Spinal cord (tissue), 10 donors: ENCODE measurements around the gene MAP3K20. TPM values are rescaled to one million over a fixed set of nuclear protein-coding genes. Genes with fewer than 3 reads are reported as not detected.
"Not testable (repeated sequence)": the region's sequence is repeated elsewhere in the genome, so short reads cannot be mapped to it uniquely, and the experiment has no call there.

Experiments used
- DNase-seq, 6 donors: peaks; one replicate each; pipeline versions ENCODE4 v3.0.0 to v3.0.0-alpha.2; 2013 to 2015; ENCODE audit warnings: low spot score in 6 of 6, low read depth in 4 of 6
- H3K27ac ChIP-seq: one replicate; pipeline ENCODE4 v1.5.1; 2013; ENCODE audit warnings: low read depth, low read length, control low read depth
- H3K27me3 ChIP-seq: one replicate; pipeline ENCODE4 v1.6.1; 2013; ENCODE audit warnings: low read length; ENCODE audit not compliant: control insufficient read depth, insufficient read depth
- H3K36me3 ChIP-seq: one replicate; pipeline ENCODE4 v1.6.1; 2013; ENCODE audit warnings: low read length; ENCODE audit not compliant: control insufficient read depth, insufficient read depth
- H3K4me1 ChIP-seq: one replicate; pipeline ENCODE4 v1.6.1; 2013; ENCODE audit warnings: low read length; ENCODE audit not compliant: control insufficient read depth, insufficient read depth
- H3K4me3 ChIP-seq: one replicate; pipeline ENCODE4 v1.5.1; 2013; ENCODE audit warnings: low read depth, low read length, control low read depth
- H3K9me3 ChIP-seq: one replicate; pipeline ENCODE4 v1.6.1; 2013; ENCODE audit warnings: low read length; ENCODE audit not compliant: control insufficient read depth, insufficient read depth
- WGBS: methylation state at CpG from one replicate; pipeline ENCODE4 v1.1.5; 2013; ENCODE audit warnings: missing lambda C conversion rate; ENCODE audit not compliant: insufficient coverage; 5-methylcytosine and 5-hydroxymethylcytosine counted together
- polyA plus RNA-seq, 2 donors: library from polyadenylated mRNA; unstranded; fragments of 120-200 nt; gene quantifications; one replicate each; pipeline ENCODE4 v1.2.1, GENCODE V29; 2013; ENCODE audit not compliant: insufficient read length in 2 of 2
- total RNA-seq, 2 donors: library from RNA; depleted of rRNA in 1 of 2; stranded (reverse); fragments of 120-200 nt in 1 of 2; fragments of >200 nt in 1 of 2; gene quantifications; one replicate each; pipeline versions ENCODE4 v1.2.3 to v1.2.4, GENCODE V29; 2013 to 2014
- donor health status: healthy.

MAP3K20 gene
- total and polyA plus RNA-seq, 4 donors, result 8.0 to 26.8 (median 16.6) TPM

DNA sequence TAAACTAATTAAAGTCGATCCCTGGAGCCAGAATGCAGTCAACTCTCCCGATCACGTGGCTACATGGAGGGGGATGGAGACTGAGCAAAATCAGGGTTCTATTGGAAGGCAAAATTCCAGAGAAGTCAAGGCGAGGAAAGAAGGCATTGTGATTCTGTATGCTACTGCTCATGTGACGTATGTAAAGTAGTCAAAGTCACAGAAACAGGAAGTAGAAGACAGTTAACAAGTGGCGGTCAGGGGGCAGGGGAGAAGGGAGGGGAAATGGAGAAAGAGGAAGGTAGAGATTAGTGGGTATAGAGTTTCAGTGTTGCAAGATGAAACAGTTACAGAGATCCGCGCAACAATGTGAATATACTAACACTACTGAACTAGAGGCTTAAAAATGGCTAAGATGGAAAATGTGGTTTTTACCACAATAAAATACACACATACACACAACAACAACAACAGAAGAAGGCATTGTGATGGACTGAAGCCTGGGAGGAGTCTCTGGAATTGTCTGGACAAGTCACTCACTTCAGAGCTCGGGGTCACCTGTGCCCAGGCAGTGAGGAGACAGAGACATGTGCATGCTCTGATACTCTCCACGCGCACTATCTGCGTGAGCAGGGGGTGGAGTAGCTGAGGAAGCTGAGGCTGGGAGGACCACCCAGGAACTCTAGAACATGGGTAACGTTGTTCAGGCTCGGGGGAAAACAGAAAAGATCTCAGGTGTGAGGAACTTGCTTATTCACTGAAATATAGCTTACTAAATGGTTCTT is 189.1 kb downstream of the MAP3K20 start:
- H3K27me3 ChIP-seq, result no peaks in the 10 kb centered on the region
- no peak for DNase-seq
- H3K36me3 ChIP-seq, result no peaks in the 10 kb centered on the region
- WGBS, result 81% methylated on average over 9 of the region's 14 CpGs
- no peaks in the 10 kb centered on the region for H3K9me3 ChIP-seq
- H3K4me1 ChIP-seq, result no peaks in the 10 kb centered on the region
- no peak overlapping the region for H3K4me3 ChIP-seq
- H3K27ac ChIP-seq, result no peak overlapping the region

DNA sequence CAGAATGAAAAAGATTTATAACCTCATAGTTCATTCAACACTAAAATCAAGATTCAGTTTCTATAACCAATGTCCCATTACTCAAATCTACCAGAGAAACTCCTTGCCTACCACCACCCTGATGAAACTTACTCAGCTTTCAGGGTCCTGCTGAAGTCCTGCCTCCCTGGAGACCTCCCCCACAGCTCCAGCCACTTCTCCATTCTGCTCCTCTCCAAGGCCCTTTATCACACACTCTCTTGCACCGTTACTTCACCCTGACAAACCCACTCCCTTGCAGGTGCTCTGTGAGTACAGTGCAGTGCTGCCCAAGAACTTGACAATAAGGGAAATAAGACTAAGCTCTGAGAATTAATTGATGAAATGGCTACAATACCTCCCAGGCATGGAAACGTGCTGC is 195.5 kb downstream of the MAP3K20 start:
- H3K27me3 ChIP-seq, result no peaks in the 10 kb centered on the region
- no peaks in the 10 kb centered on the region for H3K4me1 ChIP-seq
- WGBS, result 86% methylated on average over 1 of the region's 2 CpGs
- no peak for DNase-seq
- no peaks in the 10 kb centered on the region for H3K36me3 ChIP-seq
- H3K9me3 ChIP-seq, result peaks cover 2% of the 10 kb centered on the region
- no peak overlapping the region for H3K27ac ChIP-seq
- H3K4me3 ChIP-seq, result no peak overlapping the region

DNA sequence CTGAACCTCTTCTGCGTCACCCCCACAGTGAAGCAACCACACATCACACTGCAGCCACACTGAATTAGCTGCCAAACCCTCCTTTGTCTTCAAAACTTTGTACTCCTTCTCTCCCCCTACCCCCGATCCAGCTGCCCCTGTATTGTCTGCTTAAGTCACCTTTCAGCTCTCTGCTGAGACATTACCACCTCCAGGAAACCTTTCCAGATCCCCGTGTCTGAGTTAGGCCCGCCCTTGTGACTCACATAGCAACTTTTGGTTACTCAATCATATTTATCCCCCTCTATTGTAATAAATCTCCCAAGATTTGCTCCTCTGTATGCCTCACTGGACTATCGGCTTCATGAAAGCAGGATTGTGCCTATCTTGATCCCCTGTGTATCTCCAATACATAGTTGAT is 196.2 kb downstream of the MAP3K20 start:
- H3K27ac ChIP-seq, result no peak overlapping the region
- WGBS, result 72% methylated on average over 4 of the region's 5 CpGs
- peaks cover 2% of the 10 kb centered on the region for H3K9me3 ChIP-seq
- no peak for DNase-seq
- no peak overlapping the region for H3K4me3 ChIP-seq
- no peaks in the 10 kb centered on the region for H3K4me1 ChIP-seq
- H3K36me3 ChIP-seq, result no peaks in the 10 kb centered on the region
- no peaks in the 10 kb centered on the region for H3K27me3 ChIP-seq

DNA sequence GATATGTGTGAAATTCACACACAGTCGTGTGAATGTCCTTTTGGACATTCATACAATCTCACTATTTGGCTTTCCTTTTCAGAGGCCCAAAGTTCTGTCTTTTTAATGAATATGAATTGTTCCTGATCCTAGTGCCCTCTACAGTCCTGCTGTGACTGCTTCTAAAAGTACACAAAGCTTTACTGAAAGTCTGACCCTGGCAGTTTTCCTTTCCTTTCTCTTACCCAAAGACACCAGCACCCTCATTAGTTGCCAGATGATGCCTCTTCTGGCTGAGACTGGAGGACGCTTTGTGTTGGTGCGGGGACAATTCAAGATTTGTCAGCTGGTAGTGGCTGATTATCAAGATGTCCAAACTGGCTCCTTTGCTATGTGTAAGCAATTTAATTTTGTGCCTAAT is 197.2 kb downstream of the MAP3K20 start:
- Histone ChIP-seq H3K36me3 (no peaks in the 10 kb centered on the region), H3K9me3 (peaks cover 2% of the 10 kb centered on the region), H3K4me3 (no peak overlapping the region), H3K27ac (no peak overlapping the region), H3K4me1 (no peaks in the 10 kb centered on the region), H3K27me3 (no peaks in the 10 kb centered on the region)
- peak in 3 of 6 donors; percentile 14 to 73 (median 58) for DNase-seq
- 42% methylated on average over 2 of the region's 3 CpGs for WGBS

DNA sequence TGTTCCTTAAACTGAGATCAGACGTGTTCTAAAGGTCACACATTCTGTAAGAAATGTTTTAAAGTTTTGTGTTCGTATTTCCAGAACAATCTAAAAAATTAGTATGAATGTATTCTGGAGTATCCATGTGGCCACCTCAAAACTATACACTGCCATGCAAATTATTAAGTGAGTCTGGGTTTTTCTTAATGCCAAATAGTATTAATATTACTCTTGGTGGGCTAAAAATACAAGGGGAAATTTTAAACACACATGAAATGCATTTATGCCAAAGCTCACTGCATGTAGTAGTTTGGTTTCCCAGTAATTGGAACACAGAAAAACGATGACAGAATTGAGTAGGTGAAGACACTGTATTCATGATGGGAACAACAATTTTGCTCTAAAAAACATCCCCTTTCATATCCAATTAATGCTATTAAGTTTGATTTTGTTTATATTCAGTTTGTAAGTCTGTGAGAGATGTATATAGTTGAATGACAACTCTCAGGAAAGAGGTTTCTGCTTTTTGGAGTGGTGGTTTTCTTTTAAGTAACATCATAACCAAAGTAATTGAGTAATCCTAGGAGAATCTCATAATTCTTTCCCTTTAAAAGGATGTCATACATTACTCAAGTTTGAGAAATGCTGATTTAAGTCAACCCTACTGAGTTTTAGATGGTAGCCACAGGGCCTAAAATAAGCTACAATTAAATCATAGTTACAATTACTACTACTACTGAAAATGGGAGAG is 203.3 kb downstream of the MAP3K20 start:
- peaks cover 2% of the 10 kb centered on the region for H3K9me3 ChIP-seq
- peaks cover 2% of the 10 kb centered on the region for H3K27me3 ChIP-seq
- no peak overlapping the region for H3K4me3 ChIP-seq
- no peak for DNase-seq
- no peak overlapping the region for H3K27ac ChIP-seq
- no CpG with 5 or more reads among the region's 3 CpGs for whole genome bisulfite sequencing
- no peaks in the 10 kb centered on the region for H3K4me1 ChIP-seq
- H3K36me3 ChIP-seq, result no peaks in the 10 kb centered on the region

DNA sequence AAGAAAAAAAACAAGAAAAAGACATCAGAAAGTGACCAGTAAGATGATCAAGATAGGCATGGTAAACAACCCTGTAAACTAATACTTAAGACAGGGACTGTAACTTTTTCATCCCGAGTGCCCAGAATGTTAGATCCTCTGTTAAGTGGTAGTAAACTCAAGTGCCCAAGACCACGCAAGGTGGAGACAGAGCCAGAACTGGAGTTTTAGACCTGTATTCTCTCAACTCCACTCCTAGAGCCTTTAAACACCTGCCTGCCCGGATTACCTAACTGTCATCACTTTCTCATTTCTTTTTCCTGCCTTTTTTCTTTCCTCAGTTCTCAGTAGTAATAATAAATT is 203.9 kb downstream of the MAP3K20 start:
- peaks cover 2% of the 10 kb centered on the region for H3K9me3 ChIP-seq
- H3K27ac ChIP-seq, result no peak overlapping the region
- no peak for DNase-seq
- 90% methylated on average over 2 of the region's 3 CpGs for WGBS
- H3K36me3 ChIP-seq, result no peaks in the 10 kb centered on the region
- no peak overlapping the region for H3K4me3 ChIP-seq
- H3K4me1 ChIP-seq, result no peaks in the 10 kb centered on the region
- peaks cover 2% of the 10 kb centered on the region for H3K27me3 ChIP-seq

DNA sequence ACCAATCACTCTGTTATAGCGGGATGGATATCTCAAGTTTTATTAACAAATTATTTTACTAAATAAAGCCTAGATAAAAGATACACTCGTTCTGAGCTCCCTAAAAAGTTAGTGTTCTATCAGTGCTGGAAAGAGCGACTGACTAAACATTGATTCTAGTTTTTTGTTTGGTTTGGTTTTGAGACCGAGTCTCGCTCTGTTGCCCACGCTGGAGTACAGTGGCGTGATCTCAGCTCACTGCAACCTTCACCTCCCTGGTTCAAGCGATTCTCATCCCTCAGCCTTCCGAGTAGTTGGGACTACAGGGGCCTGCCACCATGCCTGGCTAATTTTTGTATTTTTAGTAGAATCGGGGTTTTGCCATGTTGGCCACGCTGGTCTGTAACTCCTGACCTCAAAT is 205.2 kb downstream of the MAP3K20 start:
- Histone ChIP-seq H3K4me1 (no peaks in the 10 kb centered on the region), H3K9me3 (no peaks in the 10 kb centered on the region), H3K36me3 (no peaks in the 10 kb centered on the region), H3K4me3 (no peak overlapping the region), H3K27ac (no peak overlapping the region), H3K27me3 (peaks cover 2% of the 10 kb centered on the region)
- DNase-seq, result no peak
- WGBS, result 96% methylated on average over 5 of the region's 11 CpGs

DNA sequence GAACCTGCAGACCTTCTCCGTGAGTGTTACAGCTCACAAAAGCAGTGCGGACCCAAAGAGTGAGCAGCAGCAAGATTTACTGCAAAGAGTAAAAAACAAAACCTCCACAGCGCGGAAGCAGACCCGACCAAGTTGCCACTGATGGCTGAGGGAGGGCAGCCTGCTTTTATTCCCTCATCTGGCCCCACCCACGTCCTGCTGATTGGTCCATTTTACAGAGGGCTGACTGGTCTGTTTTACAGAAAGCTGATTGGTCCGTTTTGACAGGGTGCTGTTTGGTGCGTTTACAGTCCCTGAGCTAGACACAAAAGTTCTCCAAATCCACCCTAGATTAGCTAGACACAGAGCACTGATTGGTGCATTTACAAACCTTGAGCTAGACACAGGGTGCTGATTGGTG is 206.3 kb downstream of the MAP3K20 start:
- H3K36me3 ChIP-seq, H3K27ac ChIP-seq, H3K9me3 ChIP-seq, DNase-seq, H3K27me3 ChIP-seq, H3K4me3 ChIP-seq, H3K4me1 ChIP-seq: not testable (repeated sequence)
- WGBS, result 79% methylated on average over 4 of the region's 8 CpGs

DNA sequence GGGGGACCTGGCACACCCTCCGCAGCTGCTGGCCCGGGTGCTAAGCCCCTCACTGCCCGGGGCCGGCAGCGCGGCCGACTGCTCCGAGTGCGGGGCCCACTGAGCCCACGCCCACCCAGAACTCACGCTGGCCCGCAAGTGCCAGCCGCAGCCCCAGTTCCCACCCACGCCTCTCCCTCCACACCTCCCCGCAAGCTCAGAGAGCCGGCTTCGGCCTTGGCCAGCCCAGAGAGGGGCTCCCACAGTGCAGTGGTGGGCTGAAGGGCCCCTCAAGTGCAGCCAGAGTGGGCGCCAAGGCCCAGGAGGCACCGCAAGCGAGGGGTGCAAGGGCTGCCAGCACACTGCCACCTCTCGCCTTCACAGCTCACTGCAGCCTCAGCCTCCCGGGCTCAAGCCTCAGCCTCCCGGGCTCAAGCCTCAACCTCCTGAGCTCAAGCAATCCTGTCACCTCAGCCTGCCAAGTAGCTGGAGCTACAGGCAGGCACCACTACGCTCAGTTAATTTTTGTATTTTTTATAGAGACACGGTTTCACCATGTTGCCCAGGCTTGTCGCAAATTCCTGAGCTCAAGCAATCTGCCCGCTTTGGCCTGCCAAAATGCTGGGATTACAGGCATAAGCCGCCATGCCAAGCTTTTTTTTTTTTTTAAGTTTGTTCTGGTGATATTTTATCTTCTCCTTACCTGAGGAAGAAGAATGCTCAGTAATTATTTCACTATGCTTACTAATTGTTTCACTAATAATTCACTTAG is 207.3 kb downstream of the MAP3K20 start:
- H3K36me3 ChIP-seq, result no peaks in the 10 kb centered on the region
- no peaks in the 10 kb centered on the region for H3K9me3 ChIP-seq
- no peak overlapping the region for H3K27ac ChIP-seq
- 98% methylated on average over 26 of the region's 28 CpGs for WGBS
- H3K27me3 ChIP-seq, result peaks cover 2% of the 10 kb centered on the region
- no peaks in the 10 kb centered on the region for H3K4me1 ChIP-seq
- DNase-seq, result no peak
- H3K4me3 ChIP-seq, result no peak overlapping the region
